Stimulated activated CD8-positive, alpha-beta memory T cell treated with anti-CD3 and anti-CD28 coated beads, Interleukin-4, amount 100 ng/mL, for 48 hours (primary cell): ENCODE measurements around the gene MFSD11.
"Not testable (repeated sequence)": the region's sequence is repeated elsewhere in the genome, so short reads cannot be mapped to it uniquely, and the experiment has no call there.

Experiments used
- DNase-seq: peaks from one replicate; pipeline ENCODE4 v3.0.0-alpha.2; 2020

The MFSD11 gene

GRCh38 chr17:76752006-76752405 lies 14.1 kb downstream of the MFSD11 start:
- DNase-seq = no peak

- DNase-seq = no peak
Observed at GRCh38 chr17:76753061-76753961, 15.4 kb downstream of the MFSD11 start.

GRCh38 chr17:76755285-76755684 lies 17.4 kb downstream of the MFSD11 start:
- no peak for DNase-seq

GRCh38 chr17:76757256-76757655 lies 19.3 kb downstream of the MFSD11 start:
- DNase-seq = no peak

- no peak for DNase-seq
Observed at GRCh38 chr17:76758570-76758969, 20.7 kb downstream of the MFSD11 start.

- DNase-seq = peak; percentile 58
Observed at GRCh38 chr17:76772842-76773525, 35.1 kb downstream of the MFSD11 start.

- no peak for DNase-seq
Observed at GRCh38 chr17:76775021-76775600, 37.2 kb downstream of the MFSD11 start.

DNA sequence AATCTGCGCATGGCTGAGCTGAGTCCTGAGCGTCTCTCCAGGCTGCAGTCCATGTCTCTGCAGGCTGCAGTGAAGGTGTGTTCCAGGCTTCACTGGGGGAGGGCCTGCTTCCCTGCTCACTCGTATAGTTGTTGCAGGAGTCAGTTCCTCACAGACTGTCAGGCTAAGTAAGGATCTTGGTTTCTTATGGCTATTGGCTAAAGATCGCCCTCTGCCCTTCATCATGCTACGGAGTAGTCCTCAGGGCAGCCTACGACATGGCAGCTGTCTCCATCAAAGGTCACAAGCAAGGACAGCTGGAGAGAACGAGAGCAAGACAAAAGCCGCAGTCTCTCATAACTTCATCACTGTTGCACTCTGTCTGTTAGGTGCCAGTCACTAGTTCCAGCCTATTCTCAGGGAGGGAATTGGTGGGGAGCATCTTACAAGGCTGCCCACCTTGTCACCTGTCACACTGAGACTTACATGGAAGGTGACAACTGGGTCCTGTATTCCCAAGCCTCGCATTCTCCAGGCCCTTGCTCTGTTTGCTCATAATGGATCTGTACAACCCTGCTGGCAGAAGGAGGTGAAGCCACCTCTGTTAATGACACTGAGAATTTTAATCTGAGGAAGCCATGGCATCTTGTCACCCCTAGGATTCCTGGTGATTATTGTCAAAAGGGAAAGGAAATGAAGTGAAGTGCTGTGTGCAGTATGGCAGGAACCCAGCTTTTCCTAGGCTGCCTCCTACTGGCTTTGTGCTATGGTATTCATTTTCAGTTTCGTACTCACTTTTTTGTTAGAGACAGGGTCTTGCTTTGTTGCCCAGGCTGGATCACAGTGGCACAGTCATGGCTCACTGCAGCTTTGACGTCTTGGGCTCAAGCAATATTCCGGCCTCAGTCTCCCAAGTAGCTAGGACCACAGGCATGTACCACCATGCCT lies 43.4 kb downstream of the MFSD11 start:
- DNase-seq = no peak

- no peak for DNase-seq
Observed at GRCh38 chr17:76783146-76783545, 45.2 kb downstream of the MFSD11 start.

DNA sequence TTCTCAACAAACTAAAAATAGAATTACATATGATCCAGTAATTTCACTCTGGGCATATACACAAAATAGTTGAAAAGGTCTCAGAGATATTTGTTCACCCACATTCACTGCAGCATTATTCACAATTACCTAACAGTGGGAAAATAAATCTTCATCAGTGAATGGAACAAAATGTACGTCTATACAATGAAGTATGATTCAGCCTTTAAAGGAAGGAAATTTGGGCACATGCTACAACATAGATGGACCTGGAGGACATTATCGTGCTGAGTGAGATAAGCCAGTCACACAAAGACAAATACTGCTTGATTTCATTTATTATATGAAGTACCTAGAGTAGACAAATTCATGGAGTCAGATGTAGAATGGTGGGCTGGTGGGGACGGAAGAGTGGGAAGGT lies 47.0 kb downstream of the MFSD11 start:
- no peak for DNase-seq

DNA sequence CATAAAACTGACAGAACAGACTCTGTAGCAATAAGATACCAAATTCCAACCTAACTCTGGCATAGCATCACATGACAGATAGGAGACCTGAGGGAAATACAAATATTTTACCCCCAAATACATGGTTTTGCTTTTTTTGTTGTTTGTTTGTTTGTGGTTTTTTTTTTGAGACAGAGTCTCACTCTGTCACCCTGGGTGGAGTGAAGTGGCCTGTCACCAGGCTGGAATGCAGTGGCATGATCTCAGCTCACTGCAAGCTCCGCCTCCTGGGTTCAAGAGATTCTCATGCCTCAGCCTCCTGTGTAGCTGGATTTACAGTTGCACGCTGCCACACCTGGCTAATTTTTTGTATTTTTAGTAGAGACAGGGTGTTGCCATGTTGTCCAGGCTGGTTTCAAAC lies 49.9 kb downstream of the MFSD11 start:
- DNase-seq = not testable (repeated sequence)

DNA sequence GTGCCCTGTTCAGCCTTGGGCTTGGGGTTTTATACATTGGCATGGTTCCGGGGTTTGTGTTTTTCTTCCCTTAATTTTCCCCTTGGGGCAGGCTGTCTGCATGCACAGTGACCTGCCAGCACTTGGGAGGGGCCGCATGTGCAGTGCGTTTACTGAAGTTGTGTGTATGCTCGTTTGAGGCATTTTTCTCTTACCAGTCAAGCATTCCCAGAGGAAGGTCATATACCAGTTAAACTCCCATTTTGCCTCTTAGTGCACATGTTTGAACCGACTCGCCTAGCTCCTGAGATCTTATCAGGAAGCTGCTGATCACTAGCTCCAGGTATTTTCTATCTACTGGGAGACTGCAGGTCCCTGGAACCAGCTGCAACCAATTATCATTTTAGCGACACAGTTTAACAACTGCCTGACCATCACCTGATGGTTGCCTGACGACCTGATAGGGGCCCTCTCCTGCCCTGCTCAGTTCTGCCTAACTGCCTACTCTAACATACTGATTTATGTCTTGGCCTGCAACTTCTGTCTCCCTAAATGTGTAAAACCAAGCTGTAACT lies 51.4 kb downstream of the MFSD11 start:
- DNase-seq = no peak

DNA sequence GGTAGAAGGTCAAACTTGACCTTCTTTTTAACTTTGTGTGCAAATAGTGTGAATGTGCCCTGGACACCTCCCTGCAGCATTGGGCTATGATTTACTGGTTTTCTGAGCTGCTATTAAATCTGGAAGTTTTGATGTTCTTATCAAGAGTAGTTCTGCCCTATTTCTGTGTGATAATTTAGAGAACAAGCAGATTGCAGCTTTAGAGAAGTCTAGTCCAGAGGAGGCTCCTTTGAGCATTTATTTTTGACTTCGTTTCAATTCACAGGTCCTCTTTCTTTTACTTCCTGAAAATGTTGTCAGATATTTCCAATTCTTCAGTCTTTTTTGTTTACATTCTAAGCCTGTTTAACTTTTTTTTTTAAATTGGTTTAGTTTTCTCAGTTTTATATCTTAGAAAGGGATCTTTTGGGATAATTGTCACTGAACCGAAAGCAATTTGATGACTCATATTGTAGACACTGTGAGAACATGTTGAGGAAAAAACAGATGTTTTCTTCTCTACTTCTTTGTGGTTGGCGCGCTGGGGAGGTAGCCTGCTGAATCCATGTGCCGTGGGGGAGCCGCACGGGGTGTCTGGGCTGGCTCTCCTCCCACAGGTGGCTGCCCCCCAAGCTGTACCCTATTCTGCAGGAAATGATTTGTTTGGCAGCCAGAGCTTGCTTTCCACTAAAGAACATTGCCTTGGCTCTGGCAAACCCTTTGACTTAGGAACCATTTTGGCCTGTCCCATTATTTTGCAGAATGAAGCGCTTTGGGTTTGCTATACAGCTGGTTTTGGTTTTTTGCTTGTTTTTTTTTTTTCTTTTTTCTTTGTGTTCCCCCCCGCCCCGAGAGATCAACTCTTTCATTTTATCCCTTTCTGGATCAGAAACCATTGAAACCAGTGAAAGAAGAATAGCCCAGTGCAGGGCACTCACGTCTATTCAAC lies 53.4 kb downstream of the MFSD11 start:
- DNase-seq = peak; percentile 41

- no peak for DNase-seq
Observed at GRCh38 chr17:76792348-76792747, 54.4 kb downstream of the MFSD11 start.

GRCh38 chr17:76793775-76794174 lies 55.9 kb downstream of the MFSD11 start:
- DNase-seq = no peak

GRCh38 chr17:76796081-76796480 lies 58.2 kb downstream of the MFSD11 start:
- DNase-seq = no peak

DNA sequence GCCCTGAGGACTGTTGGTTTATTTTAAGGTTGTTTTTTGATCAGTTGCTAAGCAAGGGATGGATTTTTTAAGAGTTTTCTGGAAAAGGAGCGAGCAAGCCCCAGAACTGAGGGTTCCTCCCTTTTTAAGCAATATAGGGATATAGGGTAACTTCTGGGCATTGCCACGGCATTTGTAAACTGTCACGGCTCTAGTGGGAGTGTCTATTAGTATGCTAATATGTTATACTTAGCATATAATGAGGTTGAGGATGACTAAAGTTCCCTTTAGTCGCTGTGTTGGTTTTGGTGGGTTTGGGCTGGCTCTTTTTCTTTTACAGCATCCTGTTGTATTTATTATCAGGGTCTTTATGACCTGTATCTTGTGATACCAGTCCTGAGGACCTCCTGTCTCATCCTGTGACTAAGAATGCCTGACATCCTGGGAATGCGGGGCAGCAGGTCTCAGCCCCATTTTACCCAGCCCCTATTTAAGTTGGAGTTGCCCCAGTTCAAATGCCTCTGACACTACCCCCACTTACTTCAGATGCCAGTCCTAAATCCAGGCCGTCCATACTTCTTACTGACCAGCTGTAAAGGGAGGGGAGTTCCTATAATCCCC lies 59.4 kb downstream of the MFSD11 start:
- DNase-seq = no peak

DNA sequence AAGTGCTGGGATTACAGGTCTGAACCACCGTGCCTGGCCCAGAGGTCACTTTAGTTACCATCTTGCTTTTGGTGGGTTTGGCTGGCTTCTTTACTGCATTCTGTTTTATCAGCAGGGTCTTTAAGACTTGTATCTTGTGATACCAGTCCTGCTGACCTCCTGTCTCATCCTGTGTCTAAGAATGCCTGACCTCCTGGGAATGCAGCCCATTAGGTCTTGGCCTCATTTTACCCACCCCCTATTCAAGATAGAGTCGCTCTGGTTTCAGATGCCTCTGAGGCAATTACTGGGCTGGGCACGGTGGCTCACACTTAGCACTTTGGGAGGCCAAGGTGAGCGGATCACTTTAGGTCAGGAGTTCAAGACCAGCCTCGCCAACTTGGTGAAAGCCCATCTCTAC lies 63.8 kb downstream of the MFSD11 start:
- no peak for DNase-seq

DNA sequence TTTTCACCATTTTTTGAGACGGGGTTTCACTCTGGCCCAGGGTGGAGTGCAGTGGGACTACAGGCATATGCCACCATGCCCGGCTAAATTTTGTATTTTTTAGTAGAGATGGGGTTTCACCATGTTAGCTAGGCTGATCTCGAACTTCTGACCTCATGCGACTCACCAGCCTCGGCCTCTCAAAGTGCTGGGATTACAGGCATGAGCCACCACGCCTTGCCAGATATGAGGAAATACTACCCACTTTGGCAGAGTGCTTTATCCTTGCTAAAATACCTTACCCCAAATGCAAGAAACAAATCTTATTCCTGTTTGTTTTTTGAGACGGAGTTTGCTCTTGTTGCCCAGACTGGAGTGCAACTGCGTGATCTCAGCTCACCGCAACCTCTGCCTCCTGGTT lies 67.4 kb downstream of the MFSD11 start:
- DNase-seq = no peak

DNA sequence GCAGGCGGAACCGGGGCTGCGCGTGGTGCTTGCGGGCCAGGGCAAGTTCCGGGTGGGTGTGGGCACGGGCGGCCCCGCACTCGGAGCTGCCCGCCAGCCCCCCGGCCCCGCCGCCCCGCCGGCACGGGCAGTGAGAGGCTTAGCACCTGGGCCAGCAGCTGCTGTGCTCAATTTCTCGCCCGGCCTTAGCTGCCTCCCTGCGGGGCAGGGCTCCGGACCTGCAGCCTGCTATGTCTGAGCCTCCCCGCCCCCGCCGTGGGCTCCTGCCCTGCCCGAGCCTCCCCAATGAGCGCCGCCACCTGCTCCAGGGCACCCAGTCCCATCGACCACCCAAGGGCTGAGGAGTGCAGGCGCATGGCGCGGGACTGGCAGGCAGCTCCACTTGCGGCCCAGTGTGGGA lies 68.2 kb downstream of the MFSD11 start:
- DNase-seq = not testable (repeated sequence)

- DNase-seq = not testable (repeated sequence)
Observed at GRCh38 chr17:76806767-76807166, 68.8 kb downstream of the MFSD11 start.
